ENCODE results near the gene MCHR1. TPM values are rescaled to one million over a fixed set of nuclear protein-coding genes. Genes with fewer than 3 reads are reported as not detected.
"Not testable (repeated sequence)": the region's sequence is repeated elsewhere in the genome, so short reads cannot be mapped to it uniquely, and the experiment has no call there.

Gene MCHR1
- polyA plus RNA-seq, 1 donor from 2014 or later: 2.6 TPM

DNA sequence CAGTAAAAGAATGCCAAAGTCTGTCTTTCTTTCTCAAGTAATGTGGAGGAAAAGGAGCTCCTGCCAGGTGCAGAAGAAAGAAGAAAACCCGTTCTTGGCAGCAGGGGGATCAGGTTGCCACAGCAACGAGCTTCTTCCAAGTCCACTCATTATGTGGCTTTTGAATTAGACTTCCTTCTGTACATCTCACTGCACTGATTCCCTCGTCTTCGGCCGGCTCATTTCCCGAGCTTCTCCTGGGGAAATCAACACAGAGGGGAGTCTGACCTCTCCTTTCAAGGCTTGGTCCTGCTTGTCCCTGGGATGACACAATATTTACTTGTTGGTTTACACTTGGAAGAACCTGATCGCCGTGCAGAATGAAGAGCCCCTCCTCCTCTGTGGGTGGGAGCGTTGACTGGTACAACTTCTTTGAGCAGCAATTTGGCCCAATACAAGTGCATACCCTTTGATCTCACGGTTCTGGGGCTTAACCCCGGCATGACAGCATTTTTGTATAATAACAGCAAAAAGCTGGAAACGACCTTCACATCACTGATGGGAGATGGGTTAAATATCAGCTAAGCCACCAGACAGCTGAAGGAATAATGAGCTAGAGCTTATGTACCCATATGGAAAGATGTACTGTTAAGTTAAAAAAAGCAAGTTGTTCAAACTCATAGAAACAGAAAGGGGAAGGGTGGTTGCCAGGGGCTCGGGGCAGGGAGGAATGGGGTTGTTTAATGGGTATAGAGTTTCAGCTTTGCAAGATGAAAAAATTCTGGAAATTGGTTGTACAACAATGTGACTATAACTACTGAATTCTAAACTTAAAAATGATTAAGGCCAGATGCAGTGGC is 35.4 kb downstream of the MCHR1 start:
- H3K9ac ChIP-seq (ENCODE audit: low read length): peak overlapping the region; percentile 53
- no peaks in the 10 kb centered on the region for H3K79me2 ChIP-seq (replicated peaks; ENCODE audit: insufficient read depth, low read length)
- TF ChIP-seq POLR2AphosphoS5 (IDR thresholded peaks at IDR 0.05): peak; percentile 81
- TF ChIP-seq EP300 (conservative IDR thresholded peaks at IDR 0.05; ENCODE audit: poor library complexity, severe bottlenecking): peak; percentile 50
- TF ChIP-seq, protein P1, sequence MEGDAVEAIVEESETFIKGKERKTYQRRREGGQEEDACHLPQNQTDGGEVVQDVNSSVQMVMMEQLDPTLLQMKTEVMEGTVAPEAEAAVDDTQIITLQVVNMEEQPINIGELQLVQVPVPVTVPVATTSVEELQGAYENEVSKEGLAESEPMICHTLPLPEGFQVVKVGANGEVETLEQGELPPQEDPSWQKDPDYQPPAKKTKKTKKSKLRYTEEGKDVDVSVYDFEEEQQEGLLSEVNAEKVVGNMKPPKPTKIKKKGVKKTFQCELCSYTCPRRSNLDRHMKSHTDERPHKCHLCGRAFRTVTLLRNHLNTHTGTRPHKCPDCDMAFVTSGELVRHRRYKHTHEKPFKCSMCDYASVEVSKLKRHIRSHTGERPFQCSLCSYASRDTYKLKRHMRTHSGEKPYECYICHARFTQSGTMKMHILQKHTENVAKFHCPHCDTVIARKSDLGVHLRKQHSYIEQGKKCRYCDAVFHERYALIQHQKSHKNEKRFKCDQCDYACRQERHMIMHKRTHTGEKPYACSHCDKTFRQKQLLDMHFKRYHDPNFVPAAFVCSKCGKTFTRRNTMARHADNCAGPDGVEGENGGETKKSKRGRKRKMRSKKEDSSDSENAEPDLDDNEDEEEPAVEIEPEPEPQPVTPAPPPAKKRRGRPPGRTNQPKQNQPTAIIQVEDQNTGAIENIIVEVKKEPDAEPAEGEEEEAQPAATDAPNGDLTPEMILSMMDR (IDR thresholded peaks at IDR 0.05; ENCODE audit: poor library complexity, severe bottlenecking): peak; percentile 40
- TF ChIP-seq EZH2 (IDR thresholded peaks at IDR 0.05; ENCODE audit: borderline replicate concordance, insufficient read depth, low read length, poor library complexity, severe bottlenecking): no peak
- peak; percentile 45 for TF ChIP-seq SMC3 (conservative IDR thresholded peaks at IDR 0.05; ENCODE audit: poor library complexity)
- TF ChIP-seq MXI1 (conservative IDR thresholded peaks at IDR 0.05; ENCODE audit: poor library complexity, severe bottlenecking): peak; percentile 7
- peak; percentile 44 for TF ChIP-seq RAD21 (conservative IDR thresholded peaks at IDR 0.05)
- peak; percentile 0 for TF ChIP-seq TAF1 (IDR thresholded peaks at IDR 0.05; ENCODE audit: low read depth)
- TF ChIP-seq, protein P2, sequence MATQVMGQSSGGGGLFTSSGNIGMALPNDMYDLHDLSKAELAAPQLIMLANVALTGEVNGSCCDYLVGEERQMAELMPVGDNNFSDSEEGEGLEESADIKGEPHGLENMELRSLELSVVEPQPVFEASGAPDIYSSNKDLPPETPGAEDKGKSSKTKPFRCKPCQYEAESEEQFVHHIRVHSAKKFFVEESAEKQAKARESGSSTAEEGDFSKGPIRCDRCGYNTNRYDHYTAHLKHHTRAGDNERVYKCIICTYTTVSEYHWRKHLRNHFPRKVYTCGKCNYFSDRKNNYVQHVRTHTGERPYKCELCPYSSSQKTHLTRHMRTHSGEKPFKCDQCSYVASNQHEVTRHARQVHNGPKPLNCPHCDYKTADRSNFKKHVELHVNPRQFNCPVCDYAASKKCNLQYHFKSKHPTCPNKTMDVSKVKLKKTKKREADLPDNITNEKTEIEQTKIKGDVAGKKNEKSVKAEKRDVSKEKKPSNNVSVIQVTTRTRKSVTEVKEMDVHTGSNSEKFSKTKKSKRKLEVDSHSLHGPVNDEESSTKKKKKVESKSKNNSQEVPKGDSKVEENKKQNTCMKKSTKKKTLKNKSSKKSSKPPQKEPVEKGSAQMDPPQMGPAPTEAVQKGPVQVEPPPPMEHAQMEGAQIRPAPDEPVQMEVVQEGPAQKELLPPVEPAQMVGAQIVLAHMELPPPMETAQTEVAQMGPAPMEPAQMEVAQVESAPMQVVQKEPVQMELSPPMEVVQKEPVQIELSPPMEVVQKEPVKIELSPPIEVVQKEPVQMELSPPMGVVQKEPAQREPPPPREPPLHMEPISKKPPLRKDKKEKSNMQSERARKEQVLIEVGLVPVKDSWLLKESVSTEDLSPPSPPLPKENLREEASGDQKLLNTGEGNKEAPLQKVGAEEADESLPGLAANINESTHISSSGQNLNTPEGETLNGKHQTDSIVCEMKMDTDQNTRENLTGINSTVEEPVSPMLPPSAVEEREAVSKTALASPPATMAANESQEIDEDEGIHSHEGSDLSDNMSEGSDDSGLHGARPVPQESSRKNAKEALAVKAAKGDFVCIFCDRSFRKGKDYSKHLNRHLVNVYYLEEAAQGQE (IDR thresholded peaks at IDR 0.05; ENCODE audit: borderline replicate concordance): peak; percentile 42
- H3K27ac ChIP-seq (ENCODE audit: low read length): peak overlapping the region; percentile 78
- peak overlapping the region; percentile 73 for H3K4me2 ChIP-seq (ENCODE audit: low read length)
- H3K36me3 ChIP-seq (ENCODE audit: insufficient read depth, low read length): no peaks in the 10 kb centered on the region
- no peaks in the 10 kb centered on the region for H4K20me1 ChIP-seq (ENCODE audit: insufficient read depth)
- H3K9me3 ChIP-seq (ENCODE audit: low read length): no peaks in the 10 kb centered on the region
- peak overlapping the region; percentile 64 for H3K4me3 ChIP-seq (ENCODE audit: low read length)
- peak overlapping the region; percentile 29 for H2AFZ ChIP-seq (ENCODE audit: low read depth, low read length)
- H3K9me2 ChIP-seq (ENCODE audit: insufficient read depth, low read length): no peaks in the 10 kb centered on the region
- peaks cover 53% of the 10 kb centered on the region for H3K27me3 ChIP-seq (ENCODE audit: insufficient read depth, low read depth, low read length)
- H3F3A ChIP-seq (ENCODE audit: insufficient read depth, low read length, poor library complexity, severe bottlenecking): peaks cover 2% of the 10 kb centered on the region

DNA sequence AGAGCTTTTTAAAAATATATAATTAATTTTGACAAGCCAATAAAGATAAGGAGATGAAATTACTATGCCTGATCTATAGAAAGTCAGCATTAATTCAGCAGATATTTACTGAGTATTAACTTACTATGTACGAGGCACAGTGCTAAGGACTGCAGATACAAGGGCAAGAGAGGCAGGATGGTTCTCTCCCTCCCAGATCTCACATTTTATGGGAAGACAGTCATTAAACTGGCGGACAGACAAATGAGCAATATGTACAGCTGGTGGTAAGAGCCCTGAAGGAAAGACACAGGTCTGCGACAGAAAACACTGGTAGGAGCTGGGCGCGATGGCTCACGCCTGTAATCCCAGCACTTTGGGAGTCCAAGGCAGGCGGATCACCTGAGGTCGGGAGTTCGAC is 36.8 kb downstream of the MCHR1 start:
- H3K27ac ChIP-seq (ENCODE audit: low read length): no peak overlapping the region
- no peaks in the 10 kb centered on the region for H3K79me2 ChIP-seq (replicated peaks; ENCODE audit: insufficient read depth, low read length)
- no peak overlapping the region for H3K4me3 ChIP-seq (ENCODE audit: low read length)
- no peak overlapping the region for H2AFZ ChIP-seq (ENCODE audit: low read depth, low read length)
- no peaks in the 10 kb centered on the region for H3K9me2 ChIP-seq (ENCODE audit: insufficient read depth, low read length)
- H3F3A ChIP-seq (ENCODE audit: insufficient read depth, low read length, poor library complexity, severe bottlenecking): peaks cover 2% of the 10 kb centered on the region
- no peaks in the 10 kb centered on the region for H4K20me1 ChIP-seq (ENCODE audit: insufficient read depth)
- no peaks in the 10 kb centered on the region for H3K36me3 ChIP-seq (ENCODE audit: insufficient read depth, low read length)
- no peak overlapping the region for H3K4me2 ChIP-seq (ENCODE audit: low read length)
- H3K9ac ChIP-seq (ENCODE audit: low read length): no peak overlapping the region
- no peaks in the 10 kb centered on the region for H3K9me3 ChIP-seq (ENCODE audit: low read length)
- peaks cover 42% of the 10 kb centered on the region for H3K27me3 ChIP-seq (ENCODE audit: insufficient read depth, low read depth, low read length)
- TF ChIP-seq, protein P1 (IDR thresholded peaks at IDR 0.05; ENCODE audit: poor library complexity, severe bottlenecking): no peak

DNA sequence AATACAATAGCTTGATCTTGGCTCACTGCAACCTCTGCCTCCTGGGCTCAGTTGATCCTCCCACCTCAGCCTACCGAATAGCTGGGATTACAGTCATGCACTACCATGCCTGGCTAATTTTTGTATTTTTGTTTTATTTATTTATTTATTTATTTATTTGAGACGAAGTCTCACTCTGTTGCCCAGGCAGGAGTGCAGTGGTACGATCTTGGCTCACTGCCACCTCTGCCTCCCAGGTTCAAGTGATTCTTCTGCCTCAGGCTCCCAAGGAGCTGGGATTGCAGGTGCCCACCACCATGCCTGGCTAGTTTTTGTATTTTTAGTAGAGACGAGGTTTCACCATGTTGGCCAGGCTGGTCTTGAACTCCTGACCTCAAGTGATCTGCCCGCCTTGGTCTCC is 38.4 kb downstream of the MCHR1 start:
- H2AFZ ChIP-seq (ENCODE audit: low read depth, low read length); H3K9me2 ChIP-seq (ENCODE audit: insufficient read depth, low read length); H3K27ac ChIP-seq (ENCODE audit: low read length); H3K9me3 ChIP-seq (ENCODE audit: low read length); H3K4me3 ChIP-seq (ENCODE audit: low read length); H3K36me3 ChIP-seq (ENCODE audit: insufficient read depth, low read length); H3K79me2 ChIP-seq (replicated peaks; ENCODE audit: insufficient read depth, low read length); H3F3A ChIP-seq (ENCODE audit: insufficient read depth, low read length, poor library complexity, severe bottlenecking); H4K20me1 ChIP-seq (ENCODE audit: insufficient read depth); H3K9ac ChIP-seq (ENCODE audit: low read length); H3K4me2 ChIP-seq (ENCODE audit: low read length): not testable (repeated sequence)
- H3K27me3 ChIP-seq (ENCODE audit: insufficient read depth, low read depth, low read length): peaks cover 27% of the 10 kb centered on the region

Data from neural cell (in vitro differentiated cells).